ENCODE data around the gene RAB7B. TPM values are rescaled to one million over a fixed set of nuclear protein-coding genes. Genes with fewer than 3 reads are reported as not detected.

RAB7B gene
- total RNA-seq, 1 donor from 2014 or later: 1.6 TPM

- intact Hi-C loops (cut with micrococcal nuclease): no loop called here
- ATAC-seq: peak; percentile 43
- DNase-seq: no peak
These were observed 41.0 kb downstream of the RAB7B start for GRCh38 chr1:205961991-205962820.

GRCh38 chr1:205961405-205961804 lies 41.8 kb downstream of the RAB7B start:
- intact Hi-C loops (cut with micrococcal nuclease): no loop called here
- DNase-seq (no peak), ATAC-seq (peak; percentile 38)

DNA sequence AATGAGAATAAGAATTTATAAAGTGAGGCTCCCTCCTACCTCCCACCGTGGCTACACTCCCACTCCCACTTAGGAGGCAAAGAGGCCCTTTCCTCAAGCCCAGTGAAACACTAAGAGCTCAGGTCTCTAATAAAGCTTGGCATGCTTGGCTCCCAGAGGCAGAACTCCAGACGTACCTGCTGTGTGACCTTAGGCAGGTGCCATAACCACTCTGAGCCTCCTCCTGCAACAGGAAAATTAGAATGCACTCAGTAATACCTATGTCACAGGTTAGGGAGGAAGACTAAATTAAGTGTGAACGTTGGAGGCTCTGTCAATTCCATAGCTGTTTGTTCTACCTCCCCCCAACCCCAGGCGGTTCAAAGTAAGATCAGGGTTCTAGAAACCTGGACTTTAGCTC lies 43.4 kb downstream of the RAB7B start:
- DNase-seq (no peak), ATAC-seq (no peak)
- intact Hi-C loops (cut with micrococcal nuclease): no loop called here

- ATAC-seq (no peak), DNase-seq (no peak)
- intact Hi-C loops (cut with micrococcal nuclease): no loop called here
These were observed 47.7 kb downstream of the RAB7B start for GRCh38 chr1:205955499-205955898.

DNA sequence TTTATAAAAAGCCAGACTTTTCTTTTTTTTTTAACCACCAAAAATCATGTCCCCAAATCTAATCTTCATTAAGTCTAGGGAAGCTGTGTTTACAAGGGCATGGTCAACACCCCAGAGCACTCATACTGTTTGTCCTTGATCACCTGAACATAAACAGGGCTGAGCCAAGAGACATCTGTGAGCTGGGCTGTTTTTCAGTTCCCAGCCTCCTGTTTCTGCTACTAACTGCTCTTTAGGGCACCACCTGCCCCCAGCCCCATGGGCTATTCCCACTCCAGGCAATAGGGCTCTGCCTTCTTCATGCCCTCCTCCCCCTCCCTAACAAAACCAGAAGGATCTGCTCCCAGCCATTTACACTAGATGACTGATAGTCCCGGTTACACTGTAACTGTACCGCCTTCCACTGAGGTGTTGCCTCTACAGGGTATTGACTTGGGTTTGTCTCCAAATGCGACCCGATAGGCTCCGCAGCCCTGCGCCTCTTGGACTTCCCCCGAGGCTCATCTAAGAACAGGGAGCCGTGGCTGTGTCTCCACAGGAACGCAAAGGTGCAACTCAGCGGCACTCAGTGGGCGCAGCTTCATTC lies 48.3 kb downstream of the RAB7B start:
- intact Hi-C loops (cut with micrococcal nuclease): no loop called here
- no peak for DNase-seq
- no peak for ATAC-seq

GRCh38 chr1:205951746-205952145 lies 51.4 kb downstream of the RAB7B start:
- DNase-seq (no peak), ATAC-seq (no peak)
- intact Hi-C loops (cut with micrococcal nuclease): no loop called here

DNA sequence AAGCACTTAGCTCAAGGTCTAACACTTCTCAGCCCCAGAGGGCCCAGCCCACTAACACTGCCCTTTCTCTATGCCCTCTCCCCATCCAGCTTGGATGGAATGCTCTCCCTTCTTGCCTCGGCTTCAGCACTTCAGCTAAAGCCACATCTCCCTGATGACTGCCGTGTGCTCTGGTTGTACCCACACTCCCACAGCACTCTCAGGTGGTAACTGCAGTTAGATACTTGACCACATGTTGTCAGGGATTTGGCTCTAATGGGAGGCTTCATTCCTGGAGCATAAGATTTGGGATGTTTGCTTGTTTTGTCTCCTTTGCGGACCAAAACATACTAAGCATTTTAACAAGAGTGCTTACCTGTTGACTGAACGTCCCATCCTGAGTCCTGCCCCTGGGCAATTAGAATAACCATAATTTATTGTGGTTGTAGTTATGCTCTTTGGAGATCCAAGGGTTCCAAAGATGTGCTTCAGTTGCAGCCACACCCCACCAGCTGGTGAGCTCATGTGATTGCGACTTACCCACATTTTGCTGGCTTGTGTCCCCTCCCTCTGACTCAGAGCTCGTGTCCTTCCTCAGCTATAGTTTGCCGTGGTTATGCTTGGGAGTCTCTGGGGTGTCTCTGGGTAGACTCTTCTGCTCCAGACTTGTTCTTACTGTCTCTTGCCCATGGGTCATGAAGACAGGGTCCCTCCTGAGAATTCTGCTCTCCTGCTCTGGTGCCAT lies 52.2 kb downstream of the RAB7B start:
- intact Hi-C loops (cut with micrococcal nuclease): no loop called here
- no peak for DNase-seq
- no peak for ATAC-seq

DNA sequence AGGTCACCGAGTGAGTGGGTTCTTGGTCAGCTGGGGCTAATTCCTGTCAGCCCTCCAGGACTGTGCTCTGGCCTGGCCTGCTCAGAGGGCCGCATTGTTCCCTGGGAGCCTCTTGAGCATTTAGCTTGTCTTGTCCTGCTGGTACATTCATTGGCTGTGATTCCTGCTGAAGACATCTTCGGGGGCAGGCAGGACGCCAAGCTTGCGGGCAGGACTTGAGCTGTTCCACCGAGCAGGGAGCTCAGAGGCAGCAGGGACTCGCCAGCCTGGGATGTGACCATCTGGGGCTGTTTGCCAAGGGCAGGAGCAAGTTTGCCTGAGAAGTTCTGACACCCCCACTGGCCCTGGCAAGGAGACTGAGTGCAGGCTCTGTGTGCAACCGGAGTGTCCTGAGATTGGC lies 52.9 kb downstream of the RAB7B start:
- intact Hi-C loops (cut with micrococcal nuclease): no loop called here
- peak; percentile 48 for DNase-seq

DNA sequence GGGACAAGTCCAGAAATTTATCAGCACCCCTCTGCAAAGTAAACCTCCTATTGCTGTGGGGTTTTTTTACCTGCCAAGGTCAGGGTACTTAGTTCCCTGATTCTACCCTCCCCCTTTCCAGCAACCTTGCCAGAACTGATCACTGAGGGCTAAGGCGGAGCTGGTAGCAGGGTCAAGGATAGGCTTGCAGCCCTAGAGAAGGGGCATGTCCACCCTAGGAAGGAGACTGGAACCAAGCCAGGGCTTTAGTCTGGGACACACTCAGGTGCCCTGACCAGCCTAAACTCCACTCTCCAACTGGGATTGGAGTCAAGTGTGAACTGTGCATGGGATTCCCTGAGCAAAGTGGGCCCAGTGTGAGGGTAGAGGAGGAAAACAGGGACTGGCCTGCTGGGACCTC lies 53.4 kb downstream of the RAB7B start:
- ATAC-seq (peak; percentile 9), DNase-seq (no peak)
- intact Hi-C loops (cut with micrococcal nuclease): no loop called here

More for the DNA sequence above, 52.9 kb downstream of the RAB7B start:
- ATAC-seq: peak; percentile 59

GRCh38 chr1:205948886-205949285 lies 54.3 kb downstream of the RAB7B start:
- DNase-seq: no peak

DNA sequence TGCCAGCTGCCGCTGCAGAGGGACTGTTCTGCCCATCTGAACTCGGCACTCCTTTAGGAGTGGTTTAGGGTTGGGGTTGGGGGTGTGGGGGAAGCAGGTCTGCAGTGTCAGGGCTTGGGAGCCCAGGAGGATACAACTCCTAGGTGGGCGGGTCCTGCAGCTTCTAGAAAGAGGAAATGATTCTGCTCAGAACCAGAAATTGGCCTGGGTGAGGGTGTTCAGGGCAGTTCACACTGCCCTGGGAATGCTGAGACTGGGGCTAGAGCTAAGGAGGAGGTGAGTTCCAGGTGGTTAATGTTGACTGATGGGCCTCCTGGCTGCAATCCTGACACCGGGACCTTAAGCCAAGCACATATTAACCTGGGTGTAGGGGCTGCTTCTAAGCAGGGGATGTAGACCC lies 55.2 kb downstream of the RAB7B start:
- ATAC-seq: no peak
- DNase-seq: no peak
- intact Hi-C loops (cut with micrococcal nuclease): no loop called here

More at GRCh38 chr1:205948886-205949285, 54.3 kb downstream of the RAB7B start:
- intact Hi-C loops (cut with micrococcal nuclease): no loop called here
- no peak for ATAC-seq

DNA sequence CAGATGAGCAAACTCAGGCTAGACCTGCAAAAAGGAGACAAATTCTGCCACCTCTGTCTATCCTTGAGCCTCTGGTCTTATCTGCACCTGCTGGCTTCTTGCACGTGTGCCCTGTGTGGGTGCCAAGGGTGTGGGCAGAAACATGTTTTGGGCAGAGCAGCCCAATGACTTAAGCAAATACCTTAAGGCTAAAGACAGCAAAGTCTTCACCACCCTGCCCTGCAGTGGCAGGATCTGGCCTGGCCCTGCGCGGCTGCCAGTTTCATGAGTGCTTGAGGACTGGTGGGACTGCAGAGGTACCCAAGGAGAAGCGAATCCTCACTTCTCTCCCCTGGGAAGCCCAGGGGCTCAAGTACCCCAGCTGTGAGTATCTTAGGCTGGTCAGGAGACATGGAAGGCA lies 56.2 kb downstream of the RAB7B start:
- no peak for DNase-seq
- ATAC-seq: peak; percentile 9
- intact Hi-C loops (cut with micrococcal nuclease): no loop called here

DNA sequence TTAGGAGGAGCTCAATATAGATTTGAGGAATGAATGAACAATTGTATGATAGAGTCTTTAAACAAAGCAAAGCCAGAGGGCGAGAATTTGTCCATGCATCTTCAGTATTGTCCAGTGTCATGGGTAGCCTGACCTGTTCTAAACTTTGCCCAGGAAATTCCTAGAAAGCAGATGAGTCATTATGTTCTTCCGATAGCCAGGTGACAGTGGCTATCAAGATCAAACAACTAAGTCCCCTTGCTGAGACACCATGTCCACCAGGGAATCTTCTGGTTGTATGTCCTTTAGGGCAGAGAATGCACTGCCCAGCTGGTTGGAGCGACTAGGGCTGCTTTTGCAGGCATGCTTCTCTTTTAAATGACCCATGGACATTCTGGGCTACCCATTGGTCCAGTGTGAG lies 58.1 kb downstream of the RAB7B start:
- ATAC-seq: no peak
- no peak for DNase-seq
- intact Hi-C loops (cut with micrococcal nuclease): no loop called here

- no peak for ATAC-seq
- intact Hi-C loops (cut with micrococcal nuclease): no loop called here
- no peak for DNase-seq
These were observed 58.7 kb downstream of the RAB7B start for GRCh38 chr1:205944525-205944924.

DNA sequence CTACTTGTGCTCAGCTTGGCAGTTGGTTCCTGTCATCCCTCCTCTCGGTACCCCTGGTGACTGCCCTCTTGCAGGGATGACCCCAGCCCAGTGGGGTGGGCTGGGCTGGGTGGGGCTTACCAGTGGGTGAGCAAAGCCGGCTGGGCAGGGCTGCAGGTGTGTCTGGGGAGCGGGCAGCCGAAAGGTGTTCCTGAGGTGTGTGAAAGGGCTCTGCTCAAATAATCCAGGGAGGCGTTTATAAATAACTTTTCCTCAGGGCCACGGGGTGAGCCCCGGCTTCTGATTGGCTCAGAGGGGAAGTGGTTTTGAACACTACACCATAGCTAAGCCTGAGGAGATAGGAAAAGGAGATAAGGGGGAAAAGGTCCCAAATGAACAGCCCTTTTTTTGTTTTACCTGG lies 60.0 kb downstream of the RAB7B start, which contains the start of gene SLC26A9:
Gene SLC26A9 (minus strand): TSS at position 212 of the 400 bp plus-strand sequence. CDS start 7,636 bp downstream, outside the sequence.
- ATAC-seq (no peak), DNase-seq (no peak)
- intact Hi-C loops (cut with micrococcal nuclease): no loop called here

DNA sequence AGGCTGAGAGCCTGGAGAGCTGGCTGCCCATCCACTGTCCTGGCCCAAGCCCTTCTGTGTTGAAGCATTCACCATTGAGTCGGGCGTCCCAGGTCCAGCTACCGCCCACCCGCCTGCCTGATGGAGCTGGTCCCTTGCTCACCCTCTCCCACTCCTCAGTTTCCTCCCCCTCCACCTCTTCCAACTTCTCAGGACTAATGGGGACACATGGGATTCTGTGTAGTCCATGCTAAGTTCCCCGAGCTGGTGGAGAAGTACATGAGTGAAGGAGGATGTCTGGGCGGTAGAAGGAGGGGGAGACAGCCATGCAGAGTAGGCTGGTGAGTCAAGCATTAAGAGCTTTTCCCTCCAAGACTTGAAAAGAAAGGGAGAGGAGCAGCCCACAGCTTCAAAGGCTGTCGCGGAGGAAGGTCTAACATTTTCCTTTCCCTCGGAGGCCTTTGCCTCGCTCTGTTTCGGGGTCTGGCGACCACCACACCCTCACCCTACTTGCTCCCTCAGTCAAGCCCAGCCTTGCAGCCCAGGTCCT lies 60.5 kb downstream of the RAB7B start:
- intact Hi-C loops (cut with micrococcal nuclease): no loop called here
- DNase-seq (no peak), ATAC-seq (no peak)

DNA sequence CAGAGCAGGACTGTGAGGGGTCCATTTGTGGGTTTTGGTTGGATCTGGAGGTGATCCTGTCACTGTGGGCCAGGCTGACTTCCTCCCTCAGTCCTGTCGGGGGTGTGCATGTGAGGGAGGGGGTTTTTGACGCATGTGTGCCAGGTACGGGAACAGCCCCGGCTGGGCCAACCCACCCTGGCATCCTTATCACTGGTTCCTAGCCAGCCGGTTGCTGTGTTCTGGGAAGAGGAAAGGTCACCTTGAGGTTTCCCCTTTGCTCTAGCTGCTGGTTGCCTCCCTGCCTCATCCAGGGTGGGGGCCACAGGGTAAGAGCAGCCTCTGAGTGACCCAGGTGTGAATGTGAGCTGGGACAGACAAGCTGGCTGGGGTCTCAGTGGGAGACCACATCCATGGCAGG lies 62.5 kb downstream of the RAB7B start:
- intact Hi-C loops (cut with micrococcal nuclease): no loop called here
- no peak for DNase-seq
- ATAC-seq: peak; percentile 67

GRCh38 chr1:205939690-205940330 lies 63.4 kb downstream of the RAB7B start:
- intact Hi-C loops (cut with micrococcal nuclease): no loop called here
- DNase-seq: no peak
- peak; percentile 66 for ATAC-seq

DNA sequence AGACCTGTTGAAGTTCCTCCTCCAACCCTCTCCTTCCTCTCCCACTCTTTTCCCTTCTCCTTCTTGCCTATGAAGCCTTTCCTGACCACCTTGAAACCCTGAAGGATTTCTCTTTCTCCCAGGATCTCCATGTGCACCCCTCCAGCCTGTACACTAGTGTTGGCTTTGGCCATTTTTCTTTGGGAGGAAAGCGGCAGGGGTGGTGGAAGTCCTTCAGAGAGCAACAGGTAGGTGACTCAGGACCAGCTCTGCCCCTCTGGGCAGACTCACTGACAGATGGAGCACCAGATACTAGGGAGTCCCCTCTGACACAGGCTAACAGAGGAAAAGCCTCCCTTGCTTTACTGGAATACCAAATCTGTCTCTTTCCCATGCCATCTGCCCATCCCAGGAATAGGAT lies 64.5 kb downstream of the RAB7B start:
- no peak for ATAC-seq
- intact Hi-C loops (cut with micrococcal nuclease): no loop called here
- no peak for DNase-seq
